Erythroblast (primary cell): ENCODE measurements around the gene FAM167B.

ENCODE experiments used
- GATA1 ChIP-seq: IDR thresholded peaks from 2 replicates; pipeline ENCODE4 v1.6.1; 2011; ENCODE audit warnings: low read depth, mild to moderate bottlenecking, control low read depth, low read length, moderate library complexity
- POLR2A ChIP-seq: IDR thresholded peaks from 2 replicates; pipeline ENCODE4 v1.6.1; 2011; ENCODE audit warnings: mild to moderate bottlenecking, low read length

- TF ChIP-seq POLR2A (no peak), GATA1 (no peak)
These were observed 26.1 kb upstream of the FAM167B start for GRCh38 chr1:32220746-32221580.
